Suppressor macrophage treated with lipopolysaccharide for 4 hours (primary cell): ENCODE data around the gene SEMA6A.

Source experiments
- DNase-seq: peaks from one replicate; pipeline ENCODE4 v3.0.0-alpha.2; 2020

Gene SEMA6A

DNA sequence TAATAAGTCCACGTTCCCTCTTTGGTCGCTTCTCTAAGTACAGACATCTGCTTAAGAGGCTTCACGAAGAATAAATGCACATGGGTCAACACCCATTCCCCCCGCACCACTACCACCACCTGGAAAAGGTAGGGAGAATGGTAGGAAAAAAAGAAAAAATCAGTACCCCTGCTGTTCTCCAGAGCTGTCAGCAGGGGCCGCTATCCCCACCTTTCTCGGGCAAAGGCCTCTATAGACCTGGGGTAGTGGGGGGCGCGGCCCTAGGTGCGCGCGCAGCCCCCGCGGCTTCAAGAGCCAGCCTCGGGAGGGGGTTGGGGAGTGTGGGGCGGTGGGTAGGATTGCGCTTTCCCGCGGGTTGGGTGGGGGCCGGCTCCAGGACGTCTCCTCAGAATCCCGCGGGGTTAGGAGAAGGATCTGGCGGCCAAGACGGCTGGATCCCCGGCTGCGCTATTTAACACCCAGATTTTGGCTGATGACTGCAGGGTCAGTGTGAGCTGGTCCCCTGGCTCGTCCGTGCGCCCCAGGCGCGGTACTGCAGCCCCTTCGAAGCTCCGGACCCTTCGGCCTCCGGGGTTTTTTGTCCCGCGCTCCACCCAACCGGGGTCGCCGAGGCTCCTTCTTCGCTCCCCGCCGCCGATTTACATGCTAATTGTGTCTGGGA is 1.6 kb upstream of the SEMA6A start:
- peak; percentile 39 for DNase-seq

- no peak for DNase-seq
These were observed 866 bp upstream of the SEMA6A start for GRCh38 chr5:116575326-116576052.

DNA sequence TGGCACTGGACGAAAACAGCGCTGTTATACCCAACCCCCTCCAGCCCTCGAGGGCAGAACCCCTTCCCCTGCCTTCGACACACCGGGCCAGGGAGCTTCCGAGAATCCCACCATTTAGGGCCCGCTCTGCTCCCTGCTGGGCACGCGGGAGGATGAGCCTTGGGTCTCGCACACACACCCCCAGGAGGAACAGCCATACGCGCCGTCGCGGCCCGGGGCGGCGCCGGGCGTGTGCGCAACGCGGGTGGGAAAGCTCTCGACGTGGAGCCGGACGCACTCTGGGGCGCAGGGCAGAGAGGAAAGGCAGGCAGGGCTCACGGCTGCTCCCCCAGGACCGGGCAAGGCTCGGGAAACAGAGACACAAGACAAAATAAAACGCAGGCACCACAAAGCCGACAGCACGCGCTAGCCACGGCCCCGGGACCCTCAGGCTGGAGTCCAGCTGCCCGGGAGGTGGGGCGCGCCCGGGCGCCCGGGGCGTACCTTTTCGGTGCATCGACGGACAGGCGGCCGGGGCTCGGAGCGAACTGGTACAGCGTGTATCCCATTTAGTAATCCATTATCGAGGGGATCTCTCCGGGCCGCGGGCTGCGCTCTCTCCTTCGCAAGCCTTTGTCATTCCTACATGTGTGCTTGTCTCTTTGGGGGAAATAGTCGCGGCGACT is 789 bp downstream of the SEMA6A start:
- DNase-seq = no peak

DNA sequence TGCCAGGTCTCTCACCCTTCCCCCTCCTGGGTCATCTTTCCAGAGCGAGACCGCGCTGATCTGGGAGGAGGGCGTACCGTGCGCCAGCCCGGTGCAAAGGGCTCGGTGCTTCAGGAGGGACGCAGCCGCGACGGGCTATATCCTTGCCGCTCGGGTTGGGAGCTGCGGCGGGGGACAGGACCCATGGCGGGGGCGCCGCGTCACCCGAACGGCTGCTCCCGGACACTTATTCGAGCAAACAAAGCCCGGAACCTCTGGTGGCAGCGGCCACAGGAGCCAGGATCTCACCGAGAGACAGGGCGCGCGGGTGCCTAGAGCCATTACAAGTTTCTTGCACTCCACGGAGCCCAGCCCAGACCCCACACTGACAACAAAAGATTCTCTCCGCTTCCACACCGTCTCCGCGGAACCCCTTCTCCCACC is 1.3 kb downstream of the SEMA6A start:
- no peak for DNase-seq

DNA sequence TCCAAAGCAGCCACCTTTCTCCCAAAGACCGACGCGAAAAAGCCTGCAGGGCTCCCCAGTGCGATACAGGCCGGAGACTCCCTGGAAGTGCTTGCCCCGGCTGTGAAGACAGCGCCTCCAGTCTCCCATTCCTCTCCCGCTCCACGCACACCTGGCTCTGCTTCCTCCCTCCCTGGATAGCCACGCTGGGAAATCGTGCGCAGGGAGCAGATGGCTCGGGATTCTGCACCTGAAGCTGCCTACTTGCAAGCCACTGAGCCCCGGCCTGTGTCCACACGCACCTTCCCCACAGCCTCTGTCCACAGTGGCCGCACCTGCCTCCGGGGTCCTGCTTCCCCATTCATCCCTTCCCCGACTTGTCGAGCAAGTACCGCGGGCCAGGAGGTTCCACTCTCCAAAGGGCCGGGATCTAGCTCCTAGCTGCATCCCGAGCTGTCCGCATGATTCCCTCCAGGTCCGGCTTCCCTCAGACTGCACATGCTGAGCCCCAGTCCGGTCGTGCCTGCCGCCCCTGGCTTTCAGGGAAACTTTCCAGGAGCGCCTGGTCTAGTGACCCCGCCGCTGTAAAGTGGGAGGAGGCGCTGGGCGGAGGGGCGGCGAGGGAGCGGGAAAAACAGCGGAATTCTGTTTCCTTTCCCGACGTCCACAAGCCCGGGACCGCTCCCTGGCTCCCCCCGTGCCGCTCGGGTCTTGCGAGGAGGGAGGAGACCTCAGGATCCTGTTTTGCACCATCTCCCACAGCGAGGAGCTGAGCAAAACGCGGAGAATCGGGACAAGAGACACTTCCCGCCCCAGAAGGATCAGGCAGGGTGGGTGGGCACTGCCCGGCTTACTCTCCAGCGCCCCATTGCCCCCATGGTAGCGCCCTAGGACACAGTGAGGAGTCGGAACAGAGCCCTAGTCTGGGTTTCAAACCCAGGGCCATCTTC is 2.0 kb downstream of the SEMA6A start:
- DNase-seq = no peak

DNA sequence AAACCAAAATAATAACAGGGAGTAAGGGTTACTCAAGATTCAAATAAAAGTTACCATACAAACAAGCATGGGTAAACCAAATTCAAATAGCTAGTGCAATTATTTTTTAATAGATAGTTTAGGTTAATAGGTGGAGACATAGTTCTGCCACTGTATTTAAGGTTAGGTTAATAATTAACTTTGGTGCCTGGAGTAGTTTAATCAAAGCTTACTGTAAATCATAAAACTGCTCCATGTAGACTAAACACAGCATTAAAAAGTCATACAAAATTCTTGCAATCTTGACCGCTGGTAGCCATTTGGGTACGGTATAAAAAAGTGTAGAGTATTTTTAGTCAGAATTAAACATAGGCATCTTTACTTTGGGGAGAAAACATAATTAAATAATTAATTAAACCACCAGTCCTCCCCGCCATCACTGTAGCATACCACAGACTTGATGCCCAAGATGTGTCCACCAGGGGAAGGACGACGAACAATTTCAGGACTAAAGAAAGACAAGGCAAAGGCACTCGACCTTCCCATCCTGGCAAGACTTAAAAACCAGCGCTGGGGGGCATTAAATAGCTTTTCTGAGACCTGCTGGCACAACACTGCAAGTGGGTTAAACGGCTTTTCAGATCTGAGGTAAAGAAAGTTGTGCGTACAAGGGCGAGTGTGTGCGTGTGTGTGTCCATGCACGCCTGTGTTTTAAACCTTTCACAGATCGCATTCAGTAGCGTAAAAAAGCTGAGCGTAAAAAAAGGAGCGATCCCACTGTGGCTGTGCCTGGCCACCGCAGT is 2.9 kb downstream of the SEMA6A start:
- no peak for DNase-seq

DNA sequence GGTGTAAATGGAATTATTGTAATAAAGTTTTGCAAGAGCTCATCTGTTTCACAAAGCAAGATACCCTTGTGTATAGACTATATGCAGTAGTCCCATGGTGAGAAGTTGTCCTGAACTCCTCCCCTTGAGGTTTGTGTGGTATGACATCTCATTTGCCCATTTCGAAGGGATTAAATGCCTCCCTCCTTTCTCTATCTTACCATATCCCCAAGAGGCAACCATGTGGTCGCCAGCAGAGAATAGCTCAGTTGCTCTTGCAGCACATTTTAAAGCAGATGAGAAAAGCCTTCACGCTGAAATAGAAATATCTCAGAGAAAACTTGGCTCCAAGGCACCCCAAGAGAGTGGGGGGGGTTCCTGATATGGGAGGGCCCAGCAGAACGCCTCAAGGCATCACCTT is 4.6 kb downstream of the SEMA6A start:
- DNase-seq = no peak

GRCh38 chr5:116567106-116567505 is 7.5 kb downstream of the SEMA6A start:
- DNase-seq = no peak

GRCh38 chr5:116566251-116566650 is 8.4 kb downstream of the SEMA6A start:
- no peak for DNase-seq

DNA sequence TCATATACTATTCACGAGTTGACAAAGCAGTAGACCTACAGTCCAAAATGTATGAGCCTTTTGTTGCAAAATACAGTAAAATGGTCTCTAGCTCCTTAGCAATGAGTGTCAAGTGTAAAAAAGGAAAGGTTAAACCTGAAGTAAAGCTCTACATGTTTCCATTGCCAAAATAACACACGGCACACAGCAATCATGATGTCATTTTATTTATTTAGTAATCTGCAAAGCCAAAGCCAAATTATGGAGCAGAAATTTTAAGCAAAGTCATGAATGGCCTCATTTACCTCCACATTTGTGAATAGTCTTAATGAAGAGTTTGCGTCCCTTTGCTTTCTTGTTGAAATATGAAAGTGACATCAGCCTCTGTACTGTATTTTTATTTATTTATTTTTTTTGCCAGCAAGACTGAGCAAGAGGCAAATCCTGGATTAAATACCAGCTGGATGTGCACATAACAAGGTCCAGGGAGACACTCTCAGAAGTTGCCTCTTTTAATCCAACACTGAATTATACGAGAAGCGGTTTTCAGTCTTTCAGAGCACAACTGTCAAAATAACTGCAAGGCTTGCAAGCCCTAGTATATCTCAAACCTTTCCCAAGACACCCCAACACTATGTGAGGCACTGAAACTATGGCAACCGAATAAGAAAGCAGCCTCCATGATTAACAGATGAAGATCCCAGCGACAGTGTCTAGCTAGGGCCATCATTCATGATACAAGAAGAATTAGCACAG is 9.7 kb downstream of the SEMA6A start:
- DNase-seq = no peak

GRCh38 chr5:116564312-116564711 is 10.3 kb downstream of the SEMA6A start:
- peak; percentile 49 for DNase-seq

DNA sequence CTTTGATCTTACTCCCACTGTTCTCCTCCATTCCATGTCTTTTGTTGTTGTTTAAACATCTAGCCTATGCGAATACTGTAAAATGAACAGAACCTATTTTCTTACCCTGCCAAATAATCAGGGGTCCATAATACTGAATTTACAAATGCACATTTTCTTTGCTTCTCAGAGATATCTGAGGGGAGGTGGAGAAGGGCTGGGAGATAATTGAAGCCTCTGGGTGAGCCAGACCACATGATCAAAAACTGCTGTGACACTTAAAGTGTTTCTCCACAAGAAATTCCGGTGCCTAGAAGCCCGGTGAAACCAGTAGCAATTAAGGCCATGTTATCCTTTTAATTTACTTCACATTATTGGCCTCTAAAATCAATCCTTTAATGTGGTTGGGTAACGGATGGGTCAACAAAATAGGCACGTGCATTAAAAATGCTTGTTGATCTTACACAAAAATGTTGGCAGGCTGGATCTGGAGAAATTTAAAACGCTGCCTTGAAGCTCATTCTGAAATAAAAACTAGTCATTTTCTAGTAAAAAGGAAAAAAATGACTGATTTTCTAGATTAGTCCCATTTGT is 10.8 kb downstream of the SEMA6A start:
- no peak for DNase-seq

DNA sequence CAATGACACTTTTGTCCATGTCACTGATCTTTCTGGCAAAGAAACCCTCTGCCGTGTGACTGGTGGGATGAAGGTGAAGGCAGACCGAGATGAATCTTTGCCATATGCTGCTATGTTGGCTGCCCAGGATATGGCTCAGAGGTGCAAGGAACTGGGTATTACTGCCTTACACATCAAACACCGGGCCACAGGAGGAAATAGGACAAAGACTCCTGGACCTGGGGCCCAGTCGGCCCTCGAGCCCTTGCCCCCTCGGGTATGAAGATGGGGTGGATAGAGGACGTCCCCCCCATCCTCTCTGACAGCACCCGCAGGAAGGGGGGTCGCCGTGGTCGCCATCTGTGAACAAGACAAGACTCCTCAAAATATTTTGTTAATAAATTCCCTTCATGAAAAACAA is 12.0 kb downstream of the SEMA6A start:
- DNase-seq = no peak

DNA sequence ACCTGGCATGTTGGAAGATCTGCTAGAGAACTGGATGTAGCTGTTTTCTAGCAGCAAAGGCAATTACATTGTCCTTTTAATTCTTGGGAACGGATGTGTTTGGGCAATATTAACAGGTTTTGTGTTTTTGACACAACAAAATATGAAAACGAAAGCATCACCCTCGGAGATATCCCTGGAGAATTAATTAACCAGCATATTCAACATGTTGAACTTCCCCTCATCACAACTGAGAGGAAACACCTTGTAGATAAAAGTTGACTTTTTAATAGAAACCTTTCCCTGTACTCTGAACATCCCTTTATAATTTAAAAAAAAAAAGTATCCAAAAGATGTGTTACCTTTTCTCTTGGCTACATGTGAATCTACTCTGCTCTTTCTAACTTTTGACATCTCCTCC is 13.0 kb downstream of the SEMA6A start:
- DNase-seq = no peak

- DNase-seq = no peak
These were observed 14.9 kb downstream of the SEMA6A start for GRCh38 chr5:116559673-116560164.

GRCh38 chr5:116559239-116559638 is 15.4 kb downstream of the SEMA6A start:
- no peak for DNase-seq

DNA sequence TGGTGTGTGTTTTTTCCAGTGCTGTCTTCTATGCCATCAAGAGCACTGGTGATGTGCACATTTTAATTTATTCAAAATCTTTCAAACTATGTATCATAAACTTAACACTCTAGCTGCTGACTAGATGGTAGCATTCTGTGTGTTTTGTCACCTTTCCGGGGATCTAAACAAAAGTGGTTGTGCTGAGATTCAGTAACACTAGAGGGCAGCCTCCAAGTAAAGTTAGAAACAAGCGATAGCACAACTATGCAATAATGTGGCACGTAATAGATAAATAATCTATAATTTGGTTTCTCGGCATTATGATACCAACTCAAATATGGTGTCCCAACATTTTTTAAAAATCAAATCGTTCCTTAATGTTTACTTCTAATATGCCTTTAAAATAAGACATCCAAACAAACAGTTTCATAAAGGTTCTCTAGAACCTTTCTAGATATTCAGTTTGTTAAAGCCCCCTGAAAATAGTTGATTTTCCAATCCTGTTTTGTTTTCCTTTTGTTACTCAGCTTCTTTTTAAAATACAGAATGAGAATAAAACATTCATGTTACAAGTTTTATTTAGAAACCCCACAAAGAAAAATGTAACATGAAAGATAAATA is 16.9 kb downstream of the SEMA6A start:
- DNase-seq = no peak

DNA sequence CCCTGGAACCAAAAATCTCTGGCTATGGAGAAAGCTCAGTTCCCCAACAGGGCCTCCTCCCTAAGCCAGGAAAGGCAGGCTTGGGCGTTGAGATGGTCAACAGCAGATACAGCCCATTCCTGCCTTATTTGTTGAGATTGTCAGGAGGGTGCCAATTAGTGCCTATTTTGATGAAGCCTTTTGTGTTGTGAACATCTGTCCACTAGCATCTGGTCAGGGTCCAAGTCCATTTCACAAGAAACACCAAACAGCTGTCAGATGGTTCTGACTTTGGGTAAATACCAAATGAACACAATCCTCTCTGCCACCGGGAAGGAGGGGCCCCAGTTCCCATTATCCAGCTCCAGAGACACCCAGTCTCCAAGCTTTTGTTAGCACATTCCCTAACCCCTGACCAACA is 19.9 kb downstream of the SEMA6A start:
- no peak for DNase-seq

DNA sequence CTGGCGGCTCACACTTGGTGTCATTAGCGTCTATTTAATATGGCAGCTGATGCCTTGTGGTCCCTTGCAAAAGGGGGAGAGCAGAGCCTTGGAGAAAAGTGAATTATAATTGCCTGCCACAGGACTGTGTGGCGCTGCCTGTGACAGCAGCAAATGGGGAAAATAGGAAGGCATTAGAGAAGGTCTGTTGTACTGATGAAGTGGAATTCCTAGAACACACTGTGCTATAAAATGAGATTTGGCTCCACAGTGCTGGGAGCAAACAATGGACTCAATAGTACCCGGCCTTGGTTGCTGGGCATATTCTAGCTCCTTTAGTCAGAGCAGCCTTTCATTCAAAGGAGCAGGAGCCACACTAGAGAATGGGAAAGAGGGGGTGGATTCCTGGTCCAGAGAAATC is 21.3 kb downstream of the SEMA6A start:
- DNase-seq = no peak

DNA sequence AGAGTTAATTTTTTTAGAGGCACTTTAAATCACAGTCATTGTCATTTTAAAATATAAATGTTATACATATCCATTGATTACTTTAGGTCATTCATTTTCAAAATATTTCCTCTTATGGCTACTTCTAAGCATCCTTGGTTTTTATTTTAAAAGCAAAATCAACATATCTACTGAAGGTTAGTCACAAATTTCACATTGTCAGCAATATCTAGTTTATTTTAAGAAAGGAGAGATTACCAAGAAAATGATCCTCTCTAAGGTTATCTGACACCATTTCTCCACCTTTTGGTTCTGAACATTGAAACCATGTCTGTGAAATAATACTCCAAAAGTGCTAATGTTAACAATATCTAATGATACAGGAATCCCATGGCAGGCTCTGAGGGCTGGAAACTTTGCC is 24.5 kb downstream of the SEMA6A start:
- no peak for DNase-seq

DNA sequence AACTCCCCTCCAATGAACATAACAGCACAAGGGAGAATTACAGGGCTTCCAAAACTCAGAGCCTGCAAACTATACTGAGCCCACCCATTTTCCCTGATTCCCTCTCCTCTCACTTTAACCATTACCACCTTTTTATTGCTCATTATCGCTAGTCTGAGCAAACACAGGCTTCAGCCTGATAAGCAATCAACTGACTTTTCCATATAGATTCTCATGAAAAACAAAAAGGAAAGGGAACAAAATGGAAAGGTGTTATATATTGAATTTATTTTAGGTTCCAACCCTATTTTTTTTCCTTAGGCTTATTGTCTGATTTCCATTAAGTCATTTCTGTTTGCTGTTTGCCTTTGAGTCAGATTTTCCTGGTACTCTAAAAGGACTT is 27.9 kb downstream of the SEMA6A start:
- no peak for DNase-seq
